GM19351 (cell line): ENCODE measurements around the gene LRMDA.

Experiments used
- ATAC-seq: cut with Tn5 transposase; IDR thresholded peaks from one replicate; pipeline ENCODE4 v1.9.1; 2021; ENCODE audit warnings: mild to moderate bottlenecking, moderate library complexity; ENCODE audit not compliant: unreplicated experiment

The LRMDA gene

DNA sequence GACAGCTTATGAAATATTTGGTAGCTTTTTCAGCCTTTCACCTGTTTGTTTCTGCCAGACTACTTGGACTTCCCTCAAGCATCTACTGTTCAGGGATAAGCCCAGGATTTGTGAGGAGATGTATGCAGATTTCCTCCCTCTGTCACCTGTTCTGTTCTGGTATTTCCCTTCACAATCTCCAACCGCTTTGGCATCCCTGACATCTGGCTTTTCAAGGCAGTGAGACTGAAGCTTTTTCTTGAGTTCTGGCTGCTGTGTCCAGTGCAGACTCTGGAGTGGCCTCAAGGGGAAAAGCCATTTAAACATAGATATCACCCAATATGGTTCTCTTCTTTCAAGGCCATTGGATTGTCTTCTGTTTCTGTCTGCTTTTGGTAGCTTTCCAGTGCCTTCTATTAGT lies 369.7 kb downstream of the LRMDA start:
- ATAC-seq: no peak

DNA sequence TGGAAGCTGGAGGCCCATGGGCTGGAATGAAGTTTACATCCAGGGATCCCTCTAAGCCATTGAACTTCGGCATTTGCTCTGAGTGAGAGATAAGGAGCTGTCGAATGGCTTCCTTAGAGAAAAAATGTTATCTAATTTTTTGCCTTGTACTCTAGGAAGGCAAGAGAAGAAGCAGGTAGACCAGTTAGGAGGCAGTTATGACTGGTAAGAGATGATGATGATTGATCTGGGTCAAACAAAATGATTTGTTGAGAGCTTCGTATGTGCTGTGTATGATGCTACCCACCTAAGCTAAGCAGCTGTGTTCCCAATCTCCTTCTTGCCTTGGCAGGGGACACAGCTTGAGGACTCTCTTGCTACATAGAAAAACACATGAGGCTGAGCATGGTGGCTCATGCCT lies 370.2 kb downstream of the LRMDA start:
- no peak for ATAC-seq

DNA sequence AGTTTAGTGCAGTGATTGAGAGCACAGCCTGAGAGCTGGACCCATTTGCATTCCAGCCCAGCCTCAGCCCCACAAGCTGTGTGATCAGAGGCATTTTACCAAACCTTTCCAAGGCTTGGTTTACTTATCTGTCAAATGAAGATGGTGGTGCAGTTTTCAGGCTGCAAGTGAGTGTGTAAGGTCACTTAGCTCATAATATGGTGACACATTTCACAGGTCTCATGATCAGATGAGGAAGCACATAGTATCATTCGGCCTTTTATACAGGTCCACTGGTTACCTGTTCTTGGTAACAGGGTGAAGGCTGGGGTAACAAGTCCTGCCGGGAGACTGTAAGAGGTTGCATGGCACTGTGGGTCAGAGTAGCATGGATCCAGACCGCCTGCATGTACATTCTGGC lies 371.7 kb downstream of the LRMDA start:
- no peak for ATAC-seq

GRCh38 chr10:75803816-75804552 lies 372.6 kb downstream of the LRMDA start:
- ATAC-seq: no peak

DNA sequence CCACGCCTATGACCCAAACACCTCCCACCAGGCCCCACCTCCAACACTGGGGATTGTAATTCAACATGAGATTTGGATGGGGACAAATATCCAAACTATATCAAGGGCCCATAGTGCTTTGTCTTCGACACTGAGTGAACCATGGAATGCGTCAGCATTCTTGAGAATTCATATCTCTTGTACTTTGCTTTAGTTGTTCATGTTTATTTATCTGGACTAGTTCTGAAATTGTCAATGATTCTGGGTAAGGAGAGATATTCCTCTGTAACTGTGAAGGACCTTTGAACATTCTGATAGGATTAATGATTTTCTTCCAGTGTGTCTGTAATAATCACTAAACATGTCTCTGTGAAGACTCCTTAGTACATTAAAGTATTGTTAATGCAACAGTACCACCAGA lies 374.8 kb downstream of the LRMDA start:
- no peak for ATAC-seq

- ATAC-seq: no peak
Measured at GRCh38 chr10:75807456-75807855, 376.0 kb downstream of the LRMDA start.

DNA sequence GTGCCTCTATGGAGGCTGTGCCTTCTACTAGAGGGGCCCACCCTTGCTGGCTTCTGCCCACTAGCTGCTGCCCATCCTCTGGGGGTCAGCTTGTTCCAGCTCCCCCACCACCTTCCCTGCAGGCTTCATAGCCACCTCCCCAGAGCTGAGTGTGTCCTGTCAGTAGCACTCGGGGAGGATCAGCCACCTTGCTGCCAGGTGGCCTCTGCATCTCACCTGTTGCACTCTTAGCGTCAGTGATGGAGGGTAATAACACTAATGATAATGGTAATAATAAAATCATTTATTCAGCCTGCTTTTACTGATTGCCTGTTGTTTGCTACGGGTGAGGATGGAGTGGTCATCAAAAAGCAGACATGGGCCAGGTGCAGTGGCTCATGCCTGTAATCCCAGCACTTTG lies 377.6 kb downstream of the LRMDA start:
- ATAC-seq: no peak

GRCh38 chr10:75814014-75814413 lies 382.6 kb downstream of the LRMDA start:
- no peak for ATAC-seq

GRCh38 chr10:75815066-75815465 lies 383.6 kb downstream of the LRMDA start:
- no peak for ATAC-seq

GRCh38 chr10:75817198-75817597 lies 385.8 kb downstream of the LRMDA start:
- no peak for ATAC-seq

- no peak for ATAC-seq
Measured at GRCh38 chr10:75818552-75818951, 387.1 kb downstream of the LRMDA start.

- no peak for ATAC-seq
Measured at GRCh38 chr10:75825235-75825634, 393.8 kb downstream of the LRMDA start.

DNA sequence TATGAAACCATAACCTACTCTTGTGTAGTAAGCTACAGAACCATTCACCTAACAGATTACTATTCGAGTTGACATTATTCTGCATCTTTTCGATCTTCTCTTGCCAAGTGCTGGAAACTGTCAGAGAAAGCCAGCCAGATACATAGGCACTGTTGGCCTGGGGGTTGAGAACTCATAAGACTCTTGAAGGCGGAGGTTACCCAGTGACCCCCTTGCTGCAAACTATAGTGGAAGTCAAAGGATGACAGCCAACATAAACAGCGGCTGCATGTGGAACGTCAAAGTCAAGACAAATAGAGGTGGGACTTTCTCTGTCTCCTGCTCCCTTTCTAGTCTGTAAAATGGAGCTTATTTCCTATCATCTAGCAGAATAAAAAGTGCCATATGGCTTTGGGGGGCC lies 394.2 kb downstream of the LRMDA start:
- no peak for ATAC-seq

DNA sequence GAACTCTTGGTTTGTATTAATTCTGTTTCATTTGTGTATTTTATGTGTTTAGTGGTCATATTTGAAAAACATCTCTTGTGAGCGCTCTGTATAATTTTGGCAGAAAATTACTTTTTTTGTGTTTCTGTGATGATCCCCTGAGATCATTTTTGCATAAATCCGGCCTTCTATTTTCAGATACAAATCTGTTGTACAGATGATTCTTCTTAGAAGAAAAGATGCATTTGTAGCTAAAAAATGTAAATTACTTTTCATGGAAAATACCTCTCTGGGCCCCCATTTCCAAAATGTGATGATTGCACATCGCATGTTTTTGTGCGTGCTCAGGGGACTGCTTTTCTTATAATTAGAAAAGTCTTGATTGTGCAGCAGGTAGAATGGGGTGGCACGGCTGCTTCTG lies 395.4 kb downstream of the LRMDA start:
- no peak for ATAC-seq

DNA sequence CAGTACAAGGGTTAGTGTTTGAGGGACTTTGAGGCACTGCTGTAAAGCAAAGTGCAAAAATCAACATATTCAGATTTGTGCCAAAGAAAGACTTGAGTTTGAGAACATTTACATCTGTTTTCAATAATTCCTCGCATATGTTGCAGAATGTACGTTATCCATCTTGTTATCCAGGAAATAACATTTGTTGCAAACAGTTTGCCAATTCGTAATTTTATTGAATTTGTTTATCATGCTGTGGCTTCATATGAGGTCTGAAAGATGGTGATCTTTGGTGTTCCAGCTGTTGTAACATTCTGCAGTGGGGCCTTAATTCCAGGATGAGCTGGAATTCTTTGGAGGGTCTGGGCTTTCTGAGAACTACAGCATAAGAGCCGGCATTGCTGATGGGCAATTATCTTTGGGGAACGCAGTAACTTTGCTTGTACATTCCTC lies 396.2 kb downstream of the LRMDA start:
- ATAC-seq: no peak

DNA sequence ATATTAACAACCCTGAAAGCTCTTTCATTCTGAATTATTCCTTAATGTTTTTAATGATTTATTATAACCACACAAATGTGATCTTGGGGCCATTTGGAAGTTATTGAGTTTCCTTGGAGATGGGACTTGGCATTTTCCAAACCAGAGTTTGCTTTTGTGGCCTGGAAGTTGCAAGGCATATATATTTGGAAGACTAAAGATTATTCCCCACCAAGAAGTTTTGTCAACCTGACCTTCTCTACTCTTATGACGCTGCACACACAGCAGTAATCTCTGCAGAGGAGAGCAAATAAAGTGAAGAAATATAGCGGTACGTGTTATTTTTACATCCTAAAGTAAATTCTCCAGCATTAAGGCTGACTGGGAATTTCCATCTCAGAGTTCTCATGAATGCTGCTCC lies 397.0 kb downstream of the LRMDA start:
- ATAC-seq: no peak

DNA sequence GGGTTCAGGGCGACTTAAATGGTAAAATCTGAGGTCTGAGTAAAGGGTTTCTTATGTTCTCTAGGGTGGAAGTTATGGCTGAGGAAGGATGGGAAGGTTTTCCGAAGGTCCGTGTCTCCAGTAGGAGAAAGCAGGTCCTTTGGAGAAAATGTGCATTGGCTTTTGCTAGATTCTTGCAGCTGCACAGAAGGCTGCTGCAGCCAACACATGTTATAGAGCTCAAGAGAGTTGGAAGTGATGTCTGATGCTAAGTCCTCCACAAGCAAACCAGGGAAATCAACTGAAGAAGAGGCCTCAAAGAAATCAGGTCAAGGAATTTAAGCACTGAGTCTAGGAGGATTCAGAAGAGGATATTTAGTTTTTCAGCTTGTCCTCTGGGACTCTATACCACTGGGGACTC lies 404.6 kb downstream of the LRMDA start:
- no peak for ATAC-seq

- ATAC-seq: no peak
Measured at GRCh38 chr10:75838486-75838885, 407.1 kb downstream of the LRMDA start.

DNA sequence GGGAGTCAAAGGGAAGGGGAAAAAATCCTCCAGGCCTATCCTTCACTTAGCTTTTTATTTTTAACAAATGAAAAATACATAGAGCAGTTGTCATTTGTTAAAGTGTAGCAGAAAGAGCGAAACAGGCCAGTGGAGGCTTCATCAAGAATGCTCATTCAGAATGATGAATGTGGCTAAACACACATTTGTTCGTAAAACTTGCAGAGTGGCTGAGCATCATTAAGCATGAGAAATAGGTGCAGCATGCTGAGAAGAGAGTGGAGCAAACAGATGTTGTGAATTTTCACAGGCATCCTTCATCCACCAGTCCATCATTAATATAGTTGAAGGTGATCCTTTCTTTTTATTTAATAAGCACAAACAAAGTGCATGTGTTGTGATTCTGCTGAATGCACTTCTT lies 407.6 kb downstream of the LRMDA start:
- no peak for ATAC-seq

DNA sequence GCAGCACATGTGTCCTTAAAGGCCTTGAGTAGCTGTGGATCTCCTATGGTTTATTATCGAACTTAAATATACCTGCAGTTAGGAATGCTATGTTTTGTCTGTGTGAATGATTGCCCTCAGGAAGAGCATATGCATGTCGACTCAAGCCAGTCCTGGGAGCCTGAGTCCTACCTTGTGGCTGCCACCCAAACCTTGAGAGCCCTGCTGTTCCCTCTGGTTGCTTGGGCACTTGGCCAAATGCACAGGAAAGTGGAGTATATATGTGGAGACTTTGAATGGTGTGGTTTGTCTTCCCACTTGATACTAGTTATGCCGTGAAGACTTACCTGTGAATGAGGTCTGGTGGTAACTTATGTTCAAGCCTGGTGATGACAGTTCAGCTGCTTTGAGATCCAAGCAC lies 409.8 kb downstream of the LRMDA start:
- no peak for ATAC-seq

DNA sequence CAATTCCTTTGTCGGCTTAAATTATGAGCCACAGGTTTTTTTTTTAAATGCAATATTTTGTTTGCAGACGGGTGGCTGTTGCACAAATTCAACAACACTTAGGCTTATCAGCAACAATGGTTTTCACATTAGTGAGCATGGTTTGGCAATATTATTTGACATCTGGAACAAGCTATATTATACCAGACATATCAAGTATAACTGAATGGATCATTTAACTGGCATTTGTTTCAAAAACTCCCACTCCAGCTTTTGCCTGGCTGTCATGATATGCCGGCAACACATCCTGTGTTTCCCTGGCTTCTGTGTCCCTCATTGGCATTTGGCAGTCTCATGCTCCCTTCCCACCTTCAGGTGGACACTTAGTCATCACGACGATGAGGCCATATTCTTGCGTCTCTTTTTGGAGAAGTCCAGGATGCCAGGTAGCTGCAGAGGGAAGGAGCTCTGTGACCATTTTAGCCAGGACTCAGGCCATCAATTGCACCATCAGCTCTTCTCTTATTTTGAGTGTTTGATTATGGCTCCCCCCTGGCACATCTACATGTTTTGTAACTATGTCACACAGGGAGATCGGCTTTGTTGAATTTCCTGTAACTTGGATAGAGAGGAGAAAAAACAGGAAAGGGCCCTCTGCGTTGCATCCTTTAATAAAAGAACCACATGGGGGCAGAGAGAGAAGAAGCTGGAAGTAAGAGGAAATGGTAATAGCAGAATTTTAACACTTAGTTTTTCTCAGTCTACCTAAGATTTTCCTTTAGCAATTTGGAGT lies 413.9 kb downstream of the LRMDA start:
- ATAC-seq: no peak

- ATAC-seq: no peak
Measured at GRCh38 chr10:75847477-75847876, 416.1 kb downstream of the LRMDA start.
